Stimulated activated CD8-positive, alpha-beta memory T cell treated with anti-CD3 and anti-CD28 coated beads, Interleukin-2, amount 100 ng/mL, for 48 hours (primary cell): ENCODE measurements around the gene TLE3.

Experiments
- DNase-seq, 2 donors: peaks; one replicate each; pipeline ENCODE4 v3.0.0-alpha.2; 2020; ENCODE audit warnings: low read depth in 2 of 2

Gene TLE3

DNA sequence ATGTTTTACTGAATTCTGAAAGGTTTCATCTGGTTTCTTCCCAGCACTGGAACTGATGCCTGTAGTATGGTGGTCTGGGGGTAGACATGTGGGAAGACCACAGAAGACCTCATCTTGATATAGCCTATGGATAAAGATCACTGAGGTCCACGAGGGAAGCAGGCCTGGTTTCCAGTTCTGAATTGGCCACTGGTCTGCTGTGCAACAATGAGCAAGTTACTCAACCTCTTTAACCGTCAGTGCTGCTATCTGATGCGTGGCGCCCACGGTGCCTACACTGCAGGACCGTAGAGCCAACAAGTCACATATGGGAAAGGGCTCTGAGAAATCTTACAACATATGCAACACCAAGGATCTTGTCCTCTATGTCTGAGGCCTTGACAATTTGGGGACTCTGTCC, 13.3 kb downstream of the TLE3 start:
- DNase-seq: no peak

GRCh38 chr15:70083946-70084345, 13.8 kb downstream of the TLE3 start:
- DNase-seq: no peak

DNA sequence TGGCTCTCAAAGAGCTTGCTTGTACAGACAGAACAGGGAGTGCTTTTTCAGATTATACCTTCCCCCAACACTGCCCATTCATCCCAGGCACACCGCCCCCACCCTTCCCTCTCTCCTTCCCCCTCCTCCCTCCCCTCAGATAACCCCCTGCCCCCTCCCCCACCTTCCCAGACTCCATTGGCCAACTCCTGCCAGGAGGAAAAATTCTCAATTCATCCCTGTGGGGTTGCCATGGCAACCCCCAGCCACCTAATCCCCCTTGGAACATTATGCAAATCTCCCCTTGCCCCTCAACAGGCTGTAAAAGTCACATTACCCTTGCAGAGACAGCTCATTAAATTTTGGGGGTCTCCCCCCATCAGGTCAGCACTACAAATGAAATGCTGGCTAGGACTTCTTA, 14.3 kb downstream of the TLE3 start:
- no peak for DNase-seq

DNA sequence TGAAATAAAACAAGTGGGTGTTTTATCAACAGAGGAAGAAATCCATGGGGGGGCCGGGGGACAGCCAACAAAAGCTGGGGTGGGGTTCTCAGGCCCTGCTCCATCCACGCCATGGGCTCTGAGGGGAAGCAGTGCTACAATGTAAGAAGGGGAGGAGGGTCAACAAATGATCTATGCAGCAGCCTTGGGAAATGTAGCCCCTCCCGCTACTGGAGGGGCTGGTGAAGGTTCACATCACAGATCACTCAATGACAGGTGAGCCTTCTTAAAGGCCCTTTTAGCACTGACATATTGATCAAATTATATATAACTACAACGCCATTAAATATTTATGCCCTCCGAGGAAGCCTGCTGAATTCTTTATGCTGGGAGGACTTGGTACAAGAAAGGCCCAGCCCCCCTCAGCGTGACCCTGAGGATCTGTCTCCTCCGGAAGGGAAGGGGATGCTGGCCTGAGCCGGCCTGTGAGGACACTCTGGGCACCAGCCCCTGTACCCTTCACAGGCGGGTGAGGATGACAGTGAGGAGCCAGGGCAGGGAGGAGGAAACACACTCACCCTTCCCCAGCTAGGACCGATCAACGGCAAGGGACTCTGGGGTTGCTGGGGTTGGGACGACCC, 15.3 kb downstream of the TLE3 start:
- DNase-seq: no peak

GRCh38 chr15:70081612-70082011, 16.1 kb downstream of the TLE3 start:
- DNase-seq: no peak

DNA sequence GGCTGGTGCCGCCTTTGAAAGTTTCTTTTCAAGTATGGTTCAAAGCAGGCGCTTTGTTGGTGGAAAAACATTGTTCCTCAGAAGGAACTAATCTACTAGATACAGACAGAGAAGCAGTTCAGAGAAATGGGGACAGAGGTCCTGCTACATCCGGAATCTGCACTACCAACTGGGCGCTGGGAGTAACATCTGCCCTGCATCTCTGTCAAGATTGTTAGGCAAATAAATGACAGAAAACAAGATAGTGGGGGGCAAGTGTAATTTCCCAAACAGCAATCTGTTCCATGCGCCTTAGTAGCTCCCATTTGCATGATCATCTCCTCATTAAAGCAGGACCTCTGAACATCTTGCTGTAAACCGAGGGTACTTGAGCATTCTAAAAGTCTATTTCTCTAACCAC, 17.4 kb downstream of the TLE3 start:
- DNase-seq: no peak

DNA sequence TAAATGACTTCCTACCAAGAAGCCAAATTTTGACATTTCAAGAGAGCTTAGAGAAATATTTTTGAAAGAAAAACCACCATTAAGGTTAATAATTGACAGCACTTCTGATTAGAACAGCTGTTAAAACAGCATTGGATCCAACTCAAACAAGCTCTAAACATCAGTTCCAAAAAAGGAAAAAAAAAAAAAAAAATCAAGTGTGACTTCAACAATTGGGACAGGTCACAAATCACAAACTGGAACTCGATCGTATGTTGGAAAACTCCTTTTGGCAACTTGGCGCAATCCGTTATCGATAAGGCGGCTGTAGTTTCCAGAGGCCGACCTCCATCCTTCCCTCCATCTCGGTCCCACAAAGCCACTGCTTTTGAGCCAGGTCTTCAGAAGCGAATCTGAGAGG, 17.8 kb downstream of the TLE3 start:
- DNase-seq: no peak

DNA sequence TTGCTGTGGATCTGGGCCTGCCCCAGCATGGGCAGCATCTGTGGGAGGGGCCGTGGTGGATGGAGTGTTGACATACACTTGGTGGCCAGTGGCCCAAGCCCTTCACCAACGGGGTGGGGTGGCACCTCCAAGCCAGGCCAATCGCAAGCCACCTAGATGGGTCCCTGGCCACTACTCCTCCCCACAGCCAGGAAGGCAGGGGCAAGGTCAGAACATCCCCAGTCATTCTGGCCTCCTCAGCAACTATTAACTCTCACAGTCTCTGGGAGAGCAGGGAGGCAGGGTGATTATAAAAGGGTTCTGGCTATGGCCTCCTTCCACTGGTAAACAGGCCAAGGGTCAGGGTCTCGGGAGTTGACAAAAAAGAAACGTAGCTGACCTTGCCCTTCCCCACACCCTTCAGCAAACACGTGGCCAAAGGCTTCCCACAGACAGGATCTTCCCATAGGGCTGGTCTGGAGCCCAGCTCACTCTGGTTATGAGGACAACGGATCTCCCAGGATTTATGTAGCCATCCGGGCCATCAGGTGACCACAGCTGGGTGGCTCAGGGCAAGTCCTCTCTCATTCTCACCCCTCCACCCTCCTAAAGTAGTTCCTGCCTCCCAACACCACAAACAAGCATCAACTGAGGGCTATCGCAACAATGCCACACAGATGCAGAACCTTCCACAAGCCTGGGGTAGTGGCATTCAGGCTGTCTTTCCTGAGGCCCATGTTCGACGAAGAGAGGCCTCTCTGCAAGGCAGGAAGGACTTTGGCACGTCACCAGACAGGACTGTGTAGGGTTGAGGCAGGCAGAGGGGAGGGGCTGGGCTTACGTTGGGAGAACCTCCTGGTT, 18.9 kb downstream of the TLE3 start:
- DNase-seq: no peak

DNA sequence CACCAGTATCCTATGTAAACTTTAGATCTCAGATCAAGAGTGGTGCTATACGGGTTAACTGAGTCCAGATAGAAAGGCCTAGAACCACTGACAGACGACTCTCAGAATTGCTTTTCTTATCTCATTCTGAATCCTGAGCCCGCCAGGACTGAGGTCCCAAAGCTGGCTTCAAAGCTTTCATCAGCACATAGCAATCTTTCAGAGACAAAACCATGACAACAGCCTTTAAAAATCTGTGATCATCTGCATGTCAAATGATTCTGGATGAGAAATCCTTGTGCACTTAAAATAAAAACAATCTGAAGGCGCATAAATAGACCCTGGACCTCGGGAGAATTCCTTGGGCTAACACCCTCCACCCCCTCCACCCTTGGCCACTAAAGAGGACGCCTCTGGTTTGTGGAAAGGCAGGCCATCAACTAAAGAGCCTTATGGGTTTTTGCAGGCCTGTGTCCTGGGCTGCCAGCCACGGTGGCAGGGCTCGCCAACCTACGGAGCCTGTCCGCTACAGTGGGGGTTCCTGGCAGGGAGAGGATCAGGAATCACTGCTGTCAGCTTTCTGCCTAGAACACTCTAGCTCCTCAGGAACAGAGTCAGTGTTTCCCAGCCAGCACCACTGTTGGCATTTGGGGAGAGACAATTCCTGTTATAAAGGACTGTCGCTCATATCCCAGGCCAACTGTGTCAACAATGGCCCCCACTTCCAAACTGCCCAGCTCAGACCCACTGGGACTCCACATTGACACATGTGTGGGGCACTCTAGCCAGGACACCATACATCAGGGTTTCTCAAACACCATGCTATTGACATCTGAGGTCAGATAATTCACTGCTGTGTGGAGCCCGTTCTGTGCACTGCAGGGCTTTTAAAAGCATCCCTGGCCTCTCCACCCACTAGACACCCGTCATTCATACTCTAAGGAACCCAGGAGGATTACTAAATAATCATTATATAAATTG, 20.2 kb downstream of the TLE3 start:
- DNase-seq: no peak

DNA sequence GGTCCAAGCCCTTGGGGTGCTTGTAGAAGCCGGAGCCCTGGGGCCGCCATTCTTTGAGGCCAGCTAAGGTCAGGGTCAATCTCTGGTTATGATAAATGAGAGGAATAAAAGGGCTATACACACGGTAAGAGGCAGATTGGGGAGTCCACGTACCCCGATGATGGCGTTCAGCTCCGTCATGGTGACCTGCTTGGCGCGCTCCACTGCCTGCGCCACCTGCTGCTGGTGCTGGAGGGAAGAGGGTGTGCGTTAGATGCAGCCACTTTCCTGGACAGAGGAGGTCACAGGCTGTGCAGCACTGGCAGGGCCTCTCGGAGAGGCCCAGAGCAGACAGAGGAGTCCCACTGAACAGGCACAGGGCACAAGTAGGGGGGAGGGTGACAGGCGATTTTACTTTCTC, 23.3 kb downstream of the TLE3 start:
- no peak for DNase-seq

DNA sequence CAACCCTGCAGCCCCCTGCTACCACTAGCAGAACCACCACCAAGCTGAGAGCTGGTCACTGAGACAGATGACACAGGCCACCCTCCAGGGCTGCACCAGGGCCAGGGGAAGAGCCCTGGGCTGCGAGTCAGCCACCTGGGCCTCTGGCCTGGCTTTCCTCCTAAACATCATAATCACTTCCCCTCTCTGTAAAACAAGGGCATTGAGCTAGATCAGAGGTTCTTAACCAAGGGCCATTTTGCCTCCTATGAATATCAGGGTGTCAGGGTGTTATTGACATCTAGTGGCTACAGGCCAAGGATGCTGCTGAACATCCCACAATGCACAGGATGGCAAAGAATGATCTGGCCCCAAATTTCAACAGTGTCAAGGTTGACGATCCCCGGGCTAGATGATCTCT, 25.2 kb downstream of the TLE3 start:
- DNase-seq: no peak

DNA sequence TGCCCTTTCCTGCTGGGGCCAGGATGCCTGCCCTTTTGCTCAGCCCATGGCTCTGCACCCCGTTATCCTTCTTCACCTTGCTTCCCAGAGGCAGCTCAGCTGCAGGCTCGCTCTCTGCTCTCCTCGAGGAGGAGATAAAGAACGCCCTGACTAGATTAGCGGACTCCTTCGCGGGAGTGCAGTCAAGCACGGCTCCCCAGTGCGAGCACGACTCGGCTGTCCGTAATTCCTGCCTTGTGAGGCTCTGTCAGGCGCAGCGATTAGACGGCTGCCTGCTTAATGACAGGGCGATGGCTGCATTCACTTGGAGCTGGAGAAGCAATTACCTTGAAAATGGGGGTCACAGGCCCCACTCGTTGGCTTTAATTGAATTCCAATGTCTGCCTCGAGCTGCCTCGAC, 25.9 kb downstream of the TLE3 start:
- DNase-seq: no peak

DNA sequence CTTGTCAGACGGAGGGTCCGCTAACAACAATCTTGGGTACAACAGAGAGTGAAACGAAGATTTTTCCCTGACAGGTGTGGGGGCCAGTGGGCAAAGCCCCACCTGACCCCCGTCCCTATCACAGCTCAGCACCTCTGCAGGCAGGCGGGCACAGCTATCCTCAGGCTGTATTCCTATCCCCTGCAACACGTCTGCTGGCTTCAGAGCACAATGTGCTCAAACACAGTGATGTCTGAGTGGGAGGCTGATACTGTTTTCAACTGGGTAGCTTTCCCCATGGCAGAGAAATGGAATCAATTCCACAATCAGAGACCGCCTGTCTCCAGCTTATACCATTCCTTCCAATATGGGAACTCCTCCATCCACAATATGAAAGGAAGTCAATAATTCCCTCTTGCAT, 28.0 kb downstream of the TLE3 start:
- DNase-seq: no peak

GRCh38 chr15:70068783-70069565, 28.7 kb downstream of the TLE3 start:
- no peak for DNase-seq

GRCh38 chr15:70067681-70068080, 30.0 kb downstream of the TLE3 start:
- no peak for DNase-seq

GRCh38 chr15:70067011-70067410, 30.7 kb downstream of the TLE3 start:
- no peak for DNase-seq

DNA sequence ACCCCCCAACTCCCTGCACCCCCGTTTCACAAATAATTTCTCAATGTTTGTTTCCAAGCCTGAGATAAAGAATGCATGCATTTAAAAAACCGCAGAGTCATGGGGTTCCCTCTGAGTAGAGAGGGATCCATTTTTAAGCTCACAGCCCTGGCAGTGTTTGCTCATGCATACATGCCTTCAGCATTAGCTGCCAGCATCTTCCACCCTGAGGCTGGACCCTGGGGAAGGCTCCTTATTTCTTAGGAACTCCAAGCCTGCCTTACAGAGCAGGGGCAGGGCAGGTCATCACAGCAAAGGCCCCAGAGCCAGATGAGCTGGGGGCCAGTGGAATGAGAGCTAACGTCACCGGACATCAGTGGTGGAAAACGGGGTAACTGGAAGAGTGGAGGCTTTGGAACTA, 31.3 kb downstream of the TLE3 start:
- no peak for DNase-seq

- DNase-seq: no peak
Observed at GRCh38 chr15:70066004-70066403, 31.7 kb downstream of the TLE3 start.

GRCh38 chr15:70065006-70065722, 32.6 kb downstream of the TLE3 start:
- DNase-seq: no peak

- DNase-seq: no peak
Observed at GRCh38 chr15:70064441-70064840, 33.3 kb downstream of the TLE3 start.

GRCh38 chr15:70063980-70064379, 33.7 kb downstream of the TLE3 start:
- no peak for DNase-seq
